ENCODE data around the gene LMTK2.

LMTK2 gene

GRCh38 chr7:98138672-98139071, 32.0 kb downstream of the LMTK2 start:
- no peak for DNase-seq

- DNase-seq, result no peak
Observed at GRCh38 chr7:98142658-98143057, 36.0 kb downstream of the LMTK2 start.

DNA sequence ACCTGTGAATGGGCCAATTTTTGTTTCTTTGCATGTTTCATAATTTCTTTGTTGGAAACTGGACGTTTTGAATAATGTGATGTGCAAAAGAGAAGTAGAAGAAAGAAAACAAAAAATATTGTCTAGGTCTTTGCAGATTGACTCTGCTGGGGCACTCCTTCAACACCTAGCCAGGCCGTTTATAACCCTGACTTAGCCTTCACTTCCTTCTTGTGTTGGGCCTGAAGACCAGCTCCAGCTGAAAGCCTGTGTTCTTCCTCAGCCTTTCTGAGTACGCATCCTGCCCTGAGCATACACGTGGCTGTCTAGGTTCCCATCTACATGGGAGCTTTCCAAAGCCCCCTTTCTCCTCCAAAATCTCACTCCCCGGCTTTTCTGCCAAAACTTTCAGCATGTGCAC, 41.9 kb downstream of the LMTK2 start:
- DNase-seq, result no peak

- no peak for DNase-seq
Observed at GRCh38 chr7:98149116-98149692, 42.5 kb downstream of the LMTK2 start.

DNA sequence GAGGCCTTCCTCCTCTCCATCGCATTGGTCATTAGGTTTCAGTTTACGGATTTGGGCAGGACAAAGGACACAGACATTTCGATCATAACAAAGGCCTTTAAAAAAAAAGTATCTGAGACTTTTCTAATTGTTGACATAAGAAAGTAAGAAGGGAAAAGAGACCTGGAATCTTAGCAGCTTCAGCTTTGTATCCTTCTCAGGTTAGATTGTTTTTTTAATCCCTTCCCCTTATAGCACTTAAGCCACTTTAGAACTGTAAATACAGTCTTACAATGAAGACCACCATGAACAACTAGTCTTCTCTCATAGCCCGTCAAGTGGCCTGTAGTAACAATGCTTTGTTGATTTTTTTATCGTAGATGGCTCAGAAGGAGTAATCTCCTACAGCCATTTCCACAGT, 45.2 kb downstream of the LMTK2 start:
- no peak for DNase-seq

- no peak for DNase-seq
Observed at GRCh38 chr7:98156700-98157099, 50.0 kb downstream of the LMTK2 start.

GRCh38 chr7:98157761-98158160, 51.1 kb downstream of the LMTK2 start:
- no peak for DNase-seq

DNA sequence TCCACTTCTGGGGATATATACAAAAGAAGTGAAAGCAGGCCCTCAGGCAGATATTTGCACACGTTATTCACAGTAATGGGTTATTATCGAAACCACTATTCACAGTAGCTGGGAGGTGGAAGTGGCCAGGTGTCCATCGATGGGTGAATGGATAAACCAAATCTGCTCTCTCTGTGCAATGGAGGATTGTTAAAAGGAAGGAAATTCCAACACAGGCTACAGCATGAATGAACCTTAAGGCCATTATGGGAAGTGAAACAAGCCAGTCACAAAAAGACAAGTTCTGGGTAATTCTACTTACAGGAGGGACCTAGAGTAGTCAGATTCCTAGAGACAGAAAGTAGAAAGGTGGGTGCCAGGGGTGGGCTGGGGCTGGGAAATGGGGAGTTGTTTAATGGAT, 56.1 kb downstream of the LMTK2 start:
- DNase-seq, result no peak

- DNase-seq, result no peak
Observed at GRCh38 chr7:98163269-98163668, 56.6 kb downstream of the LMTK2 start.

- no peak for DNase-seq
Observed at GRCh38 chr7:98163704-98164494, 57.2 kb downstream of the LMTK2 start.

DNA sequence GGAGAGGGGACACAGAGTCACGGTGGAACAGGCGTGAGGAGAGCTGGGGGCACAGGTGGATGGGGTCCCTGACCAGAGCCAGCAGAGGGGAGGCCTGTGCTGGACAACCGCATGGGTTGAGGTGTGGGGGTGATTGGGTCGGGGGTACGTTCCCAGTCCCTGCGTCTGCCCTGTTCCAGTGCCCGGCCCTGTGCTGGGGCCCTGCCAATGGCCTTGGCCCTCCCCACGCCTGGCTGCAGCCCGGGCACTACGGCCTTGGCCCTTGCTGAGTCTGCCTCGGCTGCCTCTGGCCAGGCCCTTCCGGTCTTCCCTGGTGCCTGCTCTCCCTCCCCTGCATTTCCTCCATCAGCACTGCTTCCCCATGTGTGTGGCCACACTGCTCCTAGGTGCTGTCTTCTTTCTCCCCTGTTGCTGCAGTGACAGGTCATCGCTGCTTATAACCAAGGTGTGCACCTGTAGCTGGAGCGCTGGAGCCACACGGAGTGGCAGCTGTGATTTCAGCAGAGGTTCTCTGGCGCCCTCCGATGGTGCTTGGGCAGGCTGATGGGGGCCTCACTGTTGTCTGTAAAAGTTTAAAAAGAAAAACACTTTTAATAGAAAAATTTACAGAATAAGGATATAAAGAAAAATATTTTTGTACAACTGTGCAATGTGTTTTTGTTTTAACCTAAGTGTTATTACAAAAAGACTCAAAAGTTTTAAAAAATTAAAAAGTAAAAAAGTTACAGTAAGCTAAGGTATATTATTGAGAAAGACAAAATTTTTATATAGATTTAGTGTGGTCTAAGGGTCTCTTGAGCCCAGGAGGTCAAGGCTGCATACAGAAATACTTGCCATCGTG, 59.4 kb downstream of the LMTK2 start:
- DNase-seq, result peak; percentile 71

GRCh38 chr7:98166668-98166970, 60.0 kb downstream of the LMTK2 start:
- DNase-seq, result no peak

DNA sequence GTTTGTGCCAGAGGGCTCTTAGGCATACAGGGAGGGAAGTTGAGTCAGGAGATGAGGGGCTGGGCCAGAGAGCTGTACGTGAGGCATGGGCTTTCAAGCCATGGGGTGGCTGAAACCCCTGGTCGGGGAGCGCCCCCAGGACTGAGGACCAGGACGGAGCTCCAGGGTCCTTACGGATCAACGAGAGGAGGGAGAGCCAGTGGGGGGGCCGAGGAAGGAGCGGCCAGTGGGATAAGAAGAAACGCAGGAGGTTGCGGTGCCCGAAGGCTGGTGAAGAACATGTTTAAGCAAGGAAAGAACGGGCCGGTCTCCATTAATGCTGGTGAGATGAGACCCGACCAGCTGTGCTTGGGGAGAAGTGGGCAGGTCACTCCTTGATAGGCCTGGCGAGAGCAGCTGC, 61.0 kb downstream of the LMTK2 start:
- DNase-seq, result no peak

GRCh38 chr7:98168181-98168903, 61.7 kb downstream of the LMTK2 start:
- peak; percentile 69 for DNase-seq

DNA sequence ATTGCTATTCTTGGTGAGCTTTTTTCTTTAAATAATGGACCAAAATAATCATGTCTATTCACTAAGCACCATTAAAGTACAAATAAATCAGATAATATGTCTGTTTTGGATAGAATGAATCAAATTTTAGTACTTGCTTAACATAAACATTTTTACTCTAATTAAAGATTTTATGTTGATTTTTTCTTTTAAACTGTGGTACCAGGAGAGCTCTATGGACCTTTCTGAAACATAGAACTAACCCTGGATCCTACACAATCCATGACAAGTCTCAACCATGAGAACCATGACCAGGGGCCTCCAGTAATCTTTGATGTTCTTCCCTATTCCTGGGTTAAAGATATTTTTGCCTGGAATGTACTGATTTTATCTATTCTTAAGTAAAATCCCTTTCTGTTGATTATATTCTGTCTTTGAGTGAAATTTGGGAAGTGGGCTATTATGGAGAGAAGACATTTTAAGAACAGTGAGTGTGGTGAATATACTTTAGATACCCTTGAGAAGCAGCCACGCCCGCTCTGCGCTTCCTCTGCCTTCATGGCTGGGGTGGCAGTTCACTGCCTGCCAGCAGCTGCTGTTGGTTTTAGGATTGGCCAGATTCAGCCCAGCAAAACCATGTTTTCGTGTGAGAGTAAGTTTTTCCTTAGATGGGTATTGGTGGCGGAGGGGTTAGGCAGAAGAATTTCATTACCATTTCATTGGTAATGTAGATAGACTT, 62.4 kb downstream of the LMTK2 start:
- DNase-seq, result no peak

GRCh38 chr7:98170966-98171365, 64.3 kb downstream of the LMTK2 start:
- DNase-seq, result no peak

- no peak for DNase-seq
Observed at GRCh38 chr7:98171449-98171848, 64.8 kb downstream of the LMTK2 start.

- DNase-seq, result no peak
Observed at GRCh38 chr7:98174334-98175259, 67.9 kb downstream of the LMTK2 start.

DNA sequence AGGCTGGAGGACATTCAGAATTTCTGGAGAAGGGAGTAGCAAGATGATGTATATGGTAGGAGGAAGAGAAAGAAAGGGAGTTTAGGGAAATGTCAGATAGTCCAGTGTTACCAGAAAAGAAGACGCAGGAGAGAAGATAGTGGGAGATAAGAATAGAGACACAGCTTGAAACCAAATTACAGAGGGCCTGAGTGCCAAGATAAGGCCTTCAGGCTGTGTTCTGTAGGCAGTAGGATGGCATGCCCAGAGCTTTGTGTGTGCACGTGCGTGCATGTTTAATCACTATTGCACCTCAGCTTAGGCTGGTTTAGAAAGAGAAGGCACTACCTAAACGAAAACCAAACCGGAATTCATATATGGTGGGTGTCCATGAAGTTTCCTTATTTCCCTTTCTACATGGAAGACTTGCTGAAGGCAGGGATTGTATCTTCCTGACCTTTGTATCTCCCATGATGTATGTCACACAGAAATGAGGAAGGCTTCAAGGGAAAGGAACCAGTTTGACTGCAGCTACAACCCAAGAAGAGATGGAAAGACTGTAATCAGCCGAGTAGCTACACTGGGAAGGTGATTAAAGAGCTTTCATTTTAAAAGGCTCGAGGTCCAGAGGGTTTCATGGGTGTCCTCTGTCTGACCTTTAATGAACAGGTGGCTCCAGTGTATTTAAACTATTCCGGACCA, 68.7 kb downstream of the LMTK2 start:
- no peak for DNase-seq

- no peak for DNase-seq
Observed at GRCh38 chr7:98177553-98177952, 70.9 kb downstream of the LMTK2 start.

- DNase-seq, result no peak
Observed at GRCh38 chr7:98178321-98178720, 71.7 kb downstream of the LMTK2 start.
